Measurements from ENCODE around the gene NCOR1.
"Not testable (repeated sequence)": the region's sequence is repeated elsewhere in the genome, so short reads cannot be mapped to it uniquely, and the experiment has no call there.

Gene NCOR1

GRCh38 chr17:16123531-16123930, 91.8 kb downstream of the NCOR1 start:
- no peak for DNase-seq (ENCODE audit: low spot score)
- in situ Hi-C loops (cut with MboI; ENCODE audit: low pct_unique_long_range_greater_than_20kb, low sequenced_read_pairs, unreplicated experiment) = no loop called here
- no peak for TF ChIP-seq CTCF (IDR thresholded peaks at IDR 0.05; ENCODE audit: extremely low read depth, insufficient read depth, missing control alignments)

DNA sequence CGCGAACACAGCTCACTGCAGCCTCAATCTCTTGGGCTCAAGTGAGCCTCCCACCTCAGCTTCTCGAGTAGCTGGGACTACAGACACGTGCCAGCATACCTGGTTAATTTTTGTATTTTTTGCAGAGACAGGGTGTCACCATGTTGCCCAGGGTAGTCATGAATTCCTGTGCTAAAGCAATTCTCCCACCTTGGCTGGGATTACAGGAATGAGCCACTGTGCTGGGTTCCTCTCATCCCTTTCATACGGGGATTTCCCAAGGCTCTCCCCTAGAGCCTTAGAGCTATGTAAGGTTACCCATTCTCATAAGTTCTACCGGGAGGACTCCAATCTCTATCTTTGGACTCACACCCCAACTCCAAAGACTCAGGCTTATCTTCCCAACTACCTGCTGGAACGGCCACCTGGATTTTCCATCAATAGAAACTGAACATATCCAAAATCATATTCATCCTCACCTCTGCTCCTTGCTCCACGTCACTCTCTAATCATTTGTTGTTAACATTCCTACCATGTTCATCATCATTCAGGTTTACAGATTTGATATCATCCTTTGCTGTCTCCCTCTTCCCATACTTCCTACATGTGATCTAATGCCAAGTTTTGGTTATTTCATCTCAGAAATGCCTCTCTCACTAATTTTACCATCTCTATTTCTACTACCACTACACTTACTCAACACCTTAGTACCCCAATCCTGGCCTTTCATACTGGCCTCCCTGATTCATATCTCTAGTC, 92.5 kb downstream of the NCOR1 start:
- no peak for TF ChIP-seq CTCF (IDR thresholded peaks at IDR 0.05; ENCODE audit: extremely low read depth, insufficient read depth, missing control alignments)
- in situ Hi-C loops (cut with MboI; ENCODE audit: low pct_unique_long_range_greater_than_20kb, low sequenced_read_pairs, unreplicated experiment) = no loop called here
- no peak for DNase-seq (ENCODE audit: low spot score)

DNA sequence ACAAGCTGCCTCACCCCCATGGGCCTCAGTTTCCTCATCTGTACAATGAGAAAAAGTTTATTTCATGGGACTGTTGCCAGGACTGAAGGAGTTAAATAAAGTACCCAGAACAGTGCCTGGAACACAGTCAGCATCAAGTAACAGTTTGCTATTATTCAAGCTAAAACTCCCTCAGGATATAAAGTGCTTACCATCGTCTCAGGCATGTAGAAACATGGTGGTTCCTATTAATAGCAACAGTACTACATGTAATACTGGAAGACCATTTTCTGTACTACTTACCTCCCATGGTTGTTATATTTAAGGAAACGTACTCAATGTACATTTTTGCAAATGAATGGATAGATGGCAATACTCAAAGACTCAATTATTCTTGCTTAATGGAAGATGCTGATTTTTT, 93.4 kb downstream of the NCOR1 start:
- in situ Hi-C loops (cut with MboI; ENCODE audit: low pct_unique_long_range_greater_than_20kb, low sequenced_read_pairs, unreplicated experiment) = no loop called here
- DNase-seq (ENCODE audit: low spot score) = no peak
- TF ChIP-seq CTCF (IDR thresholded peaks at IDR 0.05; ENCODE audit: extremely low read depth, insufficient read depth, missing control alignments) = no peak

GRCh38 chr17:16120937-16121336, 94.4 kb downstream of the NCOR1 start:
- TF ChIP-seq CTCF (IDR thresholded peaks at IDR 0.05; ENCODE audit: extremely low read depth, insufficient read depth, missing control alignments) = no peak
- no peak for DNase-seq (ENCODE audit: low spot score)
- in situ Hi-C loops (cut with MboI; ENCODE audit: low pct_unique_long_range_greater_than_20kb, low sequenced_read_pairs, unreplicated experiment) = no loop called here

GRCh38 chr17:16117149-16117548, 98.2 kb downstream of the NCOR1 start:
- TF ChIP-seq CTCF (IDR thresholded peaks at IDR 0.05; ENCODE audit: extremely low read depth, insufficient read depth, missing control alignments) = no peak
- in situ Hi-C loops (cut with MboI; ENCODE audit: low pct_unique_long_range_greater_than_20kb, low sequenced_read_pairs, unreplicated experiment) = no loop called here
- no peak for DNase-seq (ENCODE audit: low spot score)

GRCh38 chr17:16115077-16115698, 100.1 kb downstream of the NCOR1 start:
- in situ Hi-C loops (cut with MboI; ENCODE audit: low pct_unique_long_range_greater_than_20kb, low sequenced_read_pairs, unreplicated experiment); DNase-seq (ENCODE audit: low spot score): not testable (repeated sequence)

DNA sequence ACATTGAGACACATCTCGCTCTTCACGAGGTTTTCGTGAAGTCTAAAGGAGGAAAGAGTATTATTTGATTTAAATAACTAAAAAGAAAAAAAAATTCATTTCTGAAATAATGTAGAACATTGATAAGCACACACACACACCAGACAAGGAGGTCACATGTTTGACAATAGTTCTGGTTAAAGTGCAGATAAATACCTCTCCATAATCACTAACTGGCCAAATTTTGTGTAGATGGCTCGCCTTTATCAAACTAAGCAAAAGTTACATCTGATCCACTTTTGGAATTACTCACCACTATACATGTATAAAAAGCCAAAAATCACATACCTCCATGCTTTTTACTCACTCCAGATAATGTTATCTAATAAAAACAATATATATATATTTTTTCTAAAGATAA, 106.5 kb downstream of the NCOR1 start:
- TF ChIP-seq CTCF (IDR thresholded peaks at IDR 0.05; ENCODE audit: extremely low read depth, insufficient read depth, missing control alignments) = no peak
- DNase-seq (ENCODE audit: low spot score) = no peak
- in situ Hi-C loops (cut with MboI; ENCODE audit: low pct_unique_long_range_greater_than_20kb, low sequenced_read_pairs, unreplicated experiment) = no loop called here

Data from GM13977 (cell line).